Epithelial cell of prostate (primary cell): ENCODE results near the gene FAM222B.
"Not testable (repeated sequence)": the region's sequence is repeated elsewhere in the genome, so short reads cannot be mapped to it uniquely, and the experiment has no call there.

Source experiments
- DNase-seq: peaks from one replicate; pipeline ENCODE4 v3.0.0-alpha.2; 2011; ENCODE audit warnings: low read depth, low spot score
- H3K27ac ChIP-seq: fragments of 450-650 bp; 2 replicates; pipeline ENCODE4 v1.5.1; 2017; ENCODE audit warnings: mild to moderate bottlenecking

Gene FAM222B

GRCh38 chr17:28735913-28736769 lies 106.4 kb downstream of the FAM222B start:
- not testable (repeated sequence) for DNase-seq, H3K27ac ChIP-seq

GRCh38 chr17:28735242-28735722 lies 107.3 kb downstream of the FAM222B start:
- no peak overlapping the region for H3K27ac ChIP-seq
- no peak for DNase-seq

GRCh38 chr17:28734712-28735241 lies 107.8 kb downstream of the FAM222B start:
- H3K27ac ChIP-seq = no peak overlapping the region

GRCh38 chr17:28733346-28733745 lies 109.2 kb downstream of the FAM222B start:
- no peak overlapping the region for H3K27ac ChIP-seq
- no peak for DNase-seq

More at GRCh38 chr17:28734712-28735241, 107.8 kb downstream of the FAM222B start:
- DNase-seq = no peak

- H3K27ac ChIP-seq = no peak overlapping the region
- no peak for DNase-seq
These were observed 112.7 kb downstream of the FAM222B start for GRCh38 chr17:28729950-28730330.

- peak; percentile 87 for DNase-seq
- peak within 1 kb of the TSS; percentile 99 for H3K27ac ChIP-seq
These were observed 114.0 kb downstream of the FAM222B start, which contains the start of gene NEK8 for GRCh38 chr17:28728364-28729200. TSS of gene NEK8 (plus strand) at chr17:28728788. CDS start at chr17:28728814, 26 bp downstream.

- DNase-seq = peak; percentile 78
- H3K27ac ChIP-seq = peak overlapping the region; percentile 99
These were observed 115.7 kb downstream of the FAM222B start for GRCh38 chr17:28726627-28727491.

GRCh38 chr17:28726226-28726626 lies 116.4 kb downstream of the FAM222B start, which contains the start of gene TLCD1:
TSS of gene TLCD1 (minus strand) at chr17:28726233. CDS start at chr17:28726097, 136 bp downstream.
- peak within 1 kb of the TSS; percentile 99 for H3K27ac ChIP-seq
- DNase-seq = no peak

- DNase-seq = no peak
- H3K27ac ChIP-seq = peak overlapping the region; percentile 99
These were observed 116.8 kb downstream of the FAM222B start for GRCh38 chr17:28725660-28726225.

- DNase-seq = no peak
- peak overlapping the region; percentile 99 for H3K27ac ChIP-seq
These were observed 117.4 kb downstream of the FAM222B start for GRCh38 chr17:28725166-28725659.

GRCh38 chr17:28724500-28725165 lies 118.0 kb downstream of the FAM222B start:
- no peak for DNase-seq
- H3K27ac ChIP-seq = peak overlapping the region; percentile 99

GRCh38 chr17:28723836-28724499 lies 118.6 kb downstream of the FAM222B start:
- DNase-seq = not testable (repeated sequence)
- peak overlapping the region; percentile 99 for H3K27ac ChIP-seq

- DNase-seq = no peak
- peak overlapping the region; percentile 99 for H3K27ac ChIP-seq
These were observed 119.3 kb downstream of the FAM222B start for GRCh38 chr17:28723159-28723835.

- DNase-seq = no peak
- peak overlapping the region; percentile 99 for H3K27ac ChIP-seq
These were observed 120.0 kb downstream of the FAM222B start for GRCh38 chr17:28722417-28723158.

- H3K27ac ChIP-seq = peak overlapping the region; percentile 99
These were observed 121.6 kb downstream of the FAM222B start for GRCh38 chr17:28720997-28721329.

GRCh38 chr17:28720247-28720996 lies 122.2 kb downstream of the FAM222B start:
- peak overlapping the region; percentile 99 for H3K27ac ChIP-seq
- no peak for DNase-seq

More at GRCh38 chr17:28720997-28721329, 121.6 kb downstream of the FAM222B start:
- not testable (repeated sequence) for DNase-seq
